Esophagus muscularis mucosa (tissue), 4 donors: ENCODE results near the gene RBM19.

Experiments
- CTCF ChIP-seq, 3 experiments: fragments of 200-600 bp in 2 of 3; fragments of 450-650 bp in 1 of 3; sonication (generic) in 2 of 3; IDR thresholded peaks; one replicate each; pipeline ENCODE4 v1.5.1; 2017 to 2019; ENCODE audit warnings: antibody characterized with exemption in 3 of 3, mild to moderate bottlenecking in 2 of 3, moderate library complexity in 1 of 3
- EP300 ChIP-seq: sonication (generic); formaldehyde crosslinking; IDR thresholded peaks from one replicate; pipeline ENCODE4 v1.6.1; 2017; ENCODE audit warnings: antibody characterized with exemption
- POLR2A ChIP-seq: fragments of 450-650 bp; IDR thresholded peaks from one replicate; pipeline ENCODE4 v1.6.1; 2017; ENCODE audit warnings: antibody characterized with exemption, moderate library complexity, mild to moderate bottlenecking, low read depth
- POLR2AphosphoS5 ChIP-seq, 2 donors: sonication (generic); formaldehyde crosslinking; IDR thresholded peaks; one replicate each; pipeline ENCODE4 v1.6.1; 2017; ENCODE audit warnings: antibody characterized with exemption in 2 of 2

GRCh38 chr12:113971392-113971791 is 5.3 kb upstream of the RBM19 start:
- no peak for TF ChIP-seq POLR2A
- no peak for TF ChIP-seq CTCF (IDR thresholded peaks at IDR 0.05)
- TF ChIP-seq POLR2AphosphoS5 (IDR thresholded peaks at IDR 0.05): no peak
- no peak for TF ChIP-seq EP300
